GM21723 (cell line): ENCODE measurements around the gene TMEM202.
"Not testable (repeated sequence)": the region's sequence is repeated elsewhere in the genome, so short reads cannot be mapped to it uniquely, and the experiment has no call there.

Experiments
- ATAC-seq: cut with Tn5 transposase; IDR thresholded peaks from one replicate; pipeline ENCODE4 v1.9.1; 2021; ENCODE audit warnings: mild to moderate bottlenecking, moderate library complexity; ENCODE audit not compliant: unreplicated experiment

The TMEM202 gene, protein sequence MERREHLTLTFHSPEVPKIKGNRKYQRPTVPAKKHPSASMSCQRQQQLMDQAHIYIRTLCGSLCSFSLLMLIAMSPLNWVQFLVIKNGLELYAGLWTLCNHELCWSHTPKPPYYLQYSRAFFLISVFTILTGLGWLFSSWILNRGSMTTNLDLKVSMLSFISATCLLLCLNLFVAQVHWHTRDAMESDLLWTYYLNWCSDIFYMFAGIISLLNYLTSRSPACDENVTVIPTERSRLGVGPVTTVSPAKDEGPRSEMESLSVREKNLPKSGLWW

DNA sequence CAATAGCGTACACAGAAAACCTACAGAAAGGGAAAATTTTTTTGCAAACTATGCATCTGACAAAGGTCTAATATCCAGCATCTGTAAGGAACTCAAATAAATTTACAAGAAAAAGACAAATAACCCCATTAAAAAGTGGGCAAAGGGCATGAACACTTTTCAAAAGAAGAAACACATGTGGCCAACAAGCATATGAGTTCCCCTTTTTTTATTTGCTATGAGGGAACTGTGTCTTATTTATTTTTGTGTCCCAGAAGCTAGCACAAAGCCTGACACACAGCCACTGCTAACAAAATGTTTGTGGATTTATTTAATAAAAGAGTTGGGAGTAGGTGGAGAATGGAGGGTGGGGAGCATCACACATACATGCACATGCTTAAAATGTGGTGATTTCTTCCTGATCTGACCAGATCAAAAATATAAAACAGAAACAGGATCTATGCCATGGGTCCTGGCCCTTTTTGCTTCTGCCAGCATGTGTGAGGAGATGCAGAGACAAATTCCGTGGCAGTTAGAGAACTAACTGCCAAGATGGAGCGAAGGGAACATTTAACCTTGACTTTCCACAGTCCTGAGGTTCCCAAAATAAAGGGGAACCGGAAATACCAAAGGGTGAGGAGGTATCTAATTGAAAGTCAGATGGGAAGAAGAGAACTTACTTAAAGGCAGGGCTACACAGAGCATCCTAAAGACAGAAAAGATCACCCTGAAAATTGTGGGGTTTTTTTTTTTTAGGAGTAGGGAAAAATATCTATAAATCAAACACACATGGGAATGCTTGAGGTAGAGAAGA is at the start of gene TMEM202:
Gene TMEM202 (plus strand): TSS at position 510 of the 793 bp plus-strand sequence. CDS start 22 bp downstream, at position 532.
- no peak for ATAC-seq

- ATAC-seq, result no peak
These were observed 44.8 kb upstream of the TMEM202 start for GRCh38 chr15:72353266-72353665.

GRCh38 chr15:72354496-72354895 is 43.6 kb upstream of the TMEM202 start:
- no peak for ATAC-seq

- no peak for ATAC-seq
These were observed 40.0 kb upstream of the TMEM202 start for GRCh38 chr15:72358121-72358520.

DNA sequence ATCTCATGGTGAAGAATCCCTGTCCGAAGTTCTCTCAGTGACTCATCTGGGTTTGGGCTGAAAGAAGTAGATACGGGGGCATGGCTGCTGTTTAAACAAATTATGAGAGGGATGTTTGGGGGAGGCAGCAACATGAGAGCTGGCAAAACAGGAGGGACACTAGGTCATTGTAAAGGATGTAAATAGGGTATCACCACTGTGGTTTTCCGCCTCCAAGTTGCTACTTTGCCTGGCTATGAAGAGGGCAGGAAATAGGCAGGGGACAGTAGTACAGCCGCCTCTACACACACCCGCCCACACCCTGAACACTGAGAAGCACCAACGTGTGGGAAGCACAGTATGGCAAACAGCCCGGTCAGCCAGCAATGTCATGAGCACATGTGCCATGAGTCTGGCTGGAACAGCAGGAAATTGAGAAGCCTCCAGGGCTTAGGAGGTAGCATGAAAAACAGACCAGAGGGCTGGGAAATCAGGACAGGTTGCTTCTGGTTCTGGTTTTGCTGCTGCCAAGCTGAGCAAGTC is 39.4 kb upstream of the TMEM202 start:
- no peak for ATAC-seq

GRCh38 chr15:72361176-72361575 is 36.9 kb upstream of the TMEM202 start:
- no peak for ATAC-seq

DNA sequence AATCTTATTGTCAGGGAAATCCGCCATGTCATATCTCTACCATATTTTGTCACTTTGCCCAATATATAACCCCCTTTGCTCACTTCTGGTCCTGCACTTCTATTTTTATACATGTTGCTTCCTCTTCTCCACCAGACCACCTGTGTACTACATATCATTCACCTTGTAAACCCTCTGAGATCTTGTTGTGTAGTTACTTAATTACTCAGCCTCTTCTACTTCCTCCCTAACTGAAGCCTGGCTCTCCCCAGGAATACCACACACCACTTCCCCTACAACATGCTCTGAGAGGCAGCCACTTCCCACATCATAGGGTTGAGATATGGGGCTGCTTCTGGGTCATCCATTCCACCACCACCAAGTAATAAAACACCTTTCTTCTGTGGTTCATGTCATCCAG is 32.3 kb upstream of the TMEM202 start:
- peak; percentile 78 for ATAC-seq

- ATAC-seq, result no peak
These were observed 29.8 kb upstream of the TMEM202 start for GRCh38 chr15:72368325-72368724.

- ATAC-seq, result no peak
These were observed 29.2 kb upstream of the TMEM202 start for GRCh38 chr15:72368899-72369298.

DNA sequence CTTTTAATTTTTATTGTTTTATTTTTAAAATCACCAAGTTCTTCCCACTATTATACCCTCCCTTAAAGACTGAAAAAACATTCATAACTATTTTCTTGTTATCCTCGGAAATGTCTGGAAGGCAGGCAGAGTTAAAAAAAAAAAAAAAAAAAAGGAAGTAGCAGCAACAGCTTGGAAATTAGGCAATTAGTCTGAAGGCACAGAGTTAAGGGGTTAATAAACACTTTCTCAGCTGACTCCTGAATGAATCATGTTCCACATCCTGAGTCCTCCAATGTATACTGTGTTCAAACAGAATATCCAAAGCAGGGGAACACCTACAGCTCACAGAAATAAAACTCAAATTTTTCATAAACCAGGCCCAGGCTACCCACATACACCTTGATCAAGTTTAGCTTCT is 28.1 kb upstream of the TMEM202 start:
- ATAC-seq, result no peak

DNA sequence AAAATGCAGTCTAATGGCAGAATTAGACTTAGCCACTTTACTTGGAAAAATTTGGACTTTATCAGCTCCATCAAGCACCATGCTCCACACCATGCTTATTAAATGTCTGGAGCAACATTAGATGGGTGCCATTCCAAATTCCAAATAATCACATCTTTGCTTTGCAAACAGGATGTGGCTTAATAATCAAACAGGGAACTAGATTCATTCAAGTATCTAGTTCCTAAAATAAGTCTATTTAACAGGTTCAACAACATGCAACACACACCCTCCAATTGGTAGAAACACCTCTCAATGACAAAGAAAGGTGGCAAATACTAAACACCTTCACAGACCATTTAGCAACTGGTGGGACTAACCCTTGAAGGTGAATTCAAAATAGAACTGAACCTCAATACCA is 25.7 kb upstream of the TMEM202 start:
- no peak for ATAC-seq

DNA sequence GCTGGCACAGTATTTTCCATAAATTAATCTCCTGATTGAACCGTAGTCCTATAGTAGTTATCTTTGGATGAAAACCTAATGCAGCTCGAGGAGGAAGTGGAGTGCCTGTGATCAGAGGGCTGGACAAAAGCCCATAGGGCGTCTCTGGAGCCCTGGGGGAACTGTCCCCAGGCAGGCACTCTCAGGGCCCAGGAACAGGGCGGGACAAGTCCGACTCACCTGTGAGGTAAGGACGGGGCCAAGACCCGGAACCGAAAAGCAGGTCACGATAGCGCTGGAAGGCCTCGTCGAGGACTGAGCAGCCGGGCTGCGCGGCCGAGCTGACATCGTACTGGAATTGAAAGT is 22.6 kb upstream of the TMEM202 start:
- ATAC-seq, result peak; percentile 47

DNA sequence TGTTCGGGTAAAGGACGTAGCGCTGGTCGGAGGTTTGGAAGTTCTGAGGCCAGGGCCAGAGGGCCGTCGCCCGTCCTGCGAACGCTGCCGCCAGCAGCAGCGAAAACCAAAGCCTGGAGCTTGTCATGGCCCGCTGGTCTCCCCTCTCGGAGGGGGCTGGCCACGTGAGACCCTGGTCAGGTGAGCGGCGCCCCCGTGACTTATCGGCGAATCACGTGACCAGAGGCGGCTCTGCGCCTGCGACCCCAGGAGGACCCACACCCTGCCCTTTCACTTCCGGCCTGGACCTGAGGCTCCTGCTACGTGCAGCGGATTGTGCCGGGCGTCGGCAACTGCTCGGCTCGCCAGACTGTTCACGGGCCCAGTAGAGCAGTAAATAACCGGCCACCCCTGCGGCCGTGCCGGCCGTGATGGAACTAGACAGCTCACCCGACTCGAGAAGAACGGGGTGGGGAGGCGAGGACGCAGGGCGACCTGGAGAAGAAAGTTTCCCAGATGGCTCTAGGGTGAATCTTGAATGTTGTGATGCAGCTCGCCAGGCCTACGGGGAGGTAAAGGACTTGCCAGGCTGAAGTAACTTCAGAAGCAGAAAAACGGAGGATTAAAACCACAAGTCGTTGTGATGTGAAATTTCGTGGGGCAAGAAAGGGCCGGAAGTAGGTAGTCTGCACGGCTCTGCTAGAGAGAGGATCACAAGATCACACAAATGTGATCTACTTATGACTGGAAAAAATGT is 22.1 kb upstream of the TMEM202 start, which contains the start of gene HEXA:
Gene HEXA (minus strand): TSS at position 169 of the 736 bp plus-strand sequence. CDS start 42 bp downstream, at position 127.
- peak; percentile 85 for ATAC-seq

DNA sequence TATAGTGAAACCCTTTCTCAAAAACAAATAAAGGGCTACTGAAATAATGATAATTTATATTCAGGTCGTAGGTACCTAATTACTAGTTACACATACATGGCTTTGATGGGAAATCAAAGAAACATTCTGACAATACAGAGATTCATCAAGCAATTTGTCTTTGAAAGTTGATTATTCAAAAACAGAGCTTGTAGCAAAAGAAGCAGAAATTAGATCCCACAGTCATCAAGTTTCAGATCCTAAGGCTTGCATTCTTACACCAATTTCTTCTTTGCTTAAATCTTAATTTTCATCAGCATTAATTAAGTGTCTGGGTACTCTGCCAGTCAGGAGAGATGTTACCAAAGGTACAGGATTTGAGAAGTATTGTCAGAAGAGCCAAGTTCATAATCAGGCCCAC is 20.8 kb upstream of the TMEM202 start:
- no peak for ATAC-seq

DNA sequence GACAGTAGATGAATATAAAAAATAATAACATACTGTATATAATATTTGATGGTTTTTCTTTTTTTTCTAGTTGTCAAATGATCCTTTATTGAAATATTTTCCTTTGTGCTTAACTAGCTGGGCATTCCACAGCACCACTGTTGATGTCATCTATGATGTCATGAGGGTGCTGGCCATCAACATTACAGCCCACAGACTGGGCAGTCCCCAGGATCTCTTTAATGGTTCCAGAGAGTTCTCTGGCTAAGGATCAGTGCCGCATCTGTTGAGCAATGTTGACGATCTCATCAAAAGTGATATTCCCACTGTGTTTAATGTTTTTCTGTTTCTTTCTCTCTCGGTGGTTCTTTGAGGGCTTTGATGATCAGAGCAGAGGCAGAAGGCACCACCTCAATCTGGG is 19.0 kb upstream of the TMEM202 start:
- not testable (repeated sequence) for ATAC-seq

GRCh38 chr15:72379856-72380430 is 18.2 kb upstream of the TMEM202 start:
- ATAC-seq, result no peak

DNA sequence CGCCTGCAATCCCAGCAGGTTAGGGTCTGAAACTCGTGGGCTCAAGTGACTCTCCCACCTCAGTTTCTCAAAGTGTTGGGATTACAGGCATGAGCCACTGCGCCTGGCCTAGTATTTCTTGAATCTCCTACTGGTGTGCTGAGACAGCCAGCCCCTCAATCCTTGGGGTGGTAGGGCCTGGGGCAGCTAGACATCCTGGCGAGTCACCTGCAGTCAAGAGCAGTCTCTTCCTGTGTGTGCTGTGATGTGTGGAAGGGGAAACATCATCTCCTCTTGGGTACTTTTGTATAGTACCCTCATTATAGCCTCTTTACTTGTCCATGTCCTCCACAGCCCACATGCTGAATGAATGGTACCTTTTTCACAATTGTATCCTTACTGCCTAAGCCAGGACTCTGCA is 17.4 kb upstream of the TMEM202 start:
- no peak for ATAC-seq

- no peak for ATAC-seq
These were observed 16.0 kb upstream of the TMEM202 start for GRCh38 chr15:72382146-72382545.

- ATAC-seq, result no peak
These were observed 10.4 kb upstream of the TMEM202 start for GRCh38 chr15:72387741-72388140.

- no peak for ATAC-seq
These were observed 8.9 kb upstream of the TMEM202 start for GRCh38 chr15:72389231-72389630.

DNA sequence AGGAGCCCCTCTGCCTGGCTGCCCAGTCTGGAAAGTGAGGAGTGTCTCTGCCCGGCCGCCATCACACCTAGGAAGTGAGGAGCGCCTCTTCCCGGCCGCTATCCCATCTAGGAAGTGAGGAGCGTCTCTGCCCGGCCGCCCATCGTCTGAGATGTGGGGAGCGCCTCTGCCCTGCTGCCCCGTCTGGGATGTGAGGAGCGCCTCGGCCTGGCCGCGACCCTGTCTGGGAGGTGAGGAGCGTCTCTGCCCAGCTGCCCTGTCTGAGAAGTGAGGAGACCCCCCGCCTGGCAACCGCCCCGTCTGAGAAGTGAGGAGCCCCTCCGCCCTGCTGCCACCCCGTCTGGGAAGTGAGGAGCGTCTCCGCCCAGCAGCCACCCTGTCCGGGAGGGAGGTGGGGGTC is 1.8 kb upstream of the TMEM202 start:
- ATAC-seq, result not testable (repeated sequence)
